GM19023 (cell line): Measurements from ENCODE around the gene STARD9.

Source experiments
- ATAC-seq: cut with Tn5 transposase; IDR thresholded peaks from one replicate; pipeline ENCODE4 v1.9.1; 2021; ENCODE audit warnings: mild to moderate bottlenecking, moderate library complexity; ENCODE audit not compliant: unreplicated experiment

STARD9 gene

DNA sequence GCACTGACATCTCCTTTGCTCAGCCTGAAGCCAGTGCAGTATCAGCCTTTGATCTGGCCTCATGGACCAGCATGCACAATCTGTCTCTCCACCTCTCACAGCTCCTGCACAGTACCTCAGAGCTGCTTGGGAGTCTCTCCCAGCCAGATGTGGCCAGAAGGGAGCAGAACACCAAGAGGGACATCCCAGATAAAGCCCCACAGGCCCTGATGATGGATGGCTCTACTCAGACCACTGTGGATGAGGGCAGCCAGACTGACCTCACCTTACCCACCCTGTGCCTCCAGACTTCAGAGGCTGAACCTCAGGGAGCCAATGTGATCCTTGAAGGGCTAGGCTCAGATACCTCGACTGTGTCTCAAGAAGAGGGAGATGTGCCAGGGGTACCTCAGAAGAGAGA lies 117.1 kb downstream of the STARD9 start:
- ATAC-seq = no peak

DNA sequence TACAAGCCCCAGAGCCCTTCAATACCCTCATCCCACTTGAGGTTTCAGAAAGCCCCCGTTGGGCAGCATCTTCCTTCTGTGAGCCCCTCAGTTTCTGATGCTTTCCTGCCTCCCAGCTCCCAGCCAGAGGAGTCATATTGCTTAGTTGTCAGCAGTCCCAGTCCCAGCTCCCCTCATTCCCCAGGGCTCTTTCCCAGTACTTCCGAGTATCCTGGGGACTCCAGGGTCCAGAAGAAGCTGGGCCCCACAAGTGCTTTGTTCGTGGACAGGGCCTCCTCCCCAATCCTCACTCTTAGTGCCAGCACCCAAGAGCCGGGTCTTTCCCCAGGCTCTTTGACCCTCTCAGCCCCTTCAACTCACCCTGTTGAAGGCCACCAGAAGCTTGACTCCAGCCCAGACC lies 117.6 kb downstream of the STARD9 start:
- ATAC-seq = no peak

DNA sequence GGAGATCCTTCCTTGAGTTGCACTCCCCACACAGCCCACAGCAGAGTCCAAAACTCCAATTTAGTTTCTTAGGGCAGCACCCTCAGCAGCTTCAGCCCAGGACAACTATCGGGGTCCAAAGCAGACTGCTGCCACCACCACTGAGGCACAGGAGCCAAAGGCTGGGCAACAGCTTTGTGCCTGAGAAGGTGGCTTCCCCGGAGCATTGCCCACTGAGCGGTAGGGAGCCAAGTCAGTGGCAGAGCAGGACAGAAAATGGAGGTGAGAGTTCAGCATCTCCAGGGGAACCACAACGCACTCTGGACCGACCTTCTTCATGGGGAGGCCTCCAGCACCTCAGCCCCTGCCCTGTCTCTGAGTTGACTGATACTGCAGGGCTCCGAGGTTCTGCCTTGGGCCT lies 118.1 kb downstream of the STARD9 start:
- ATAC-seq = no peak

DNA sequence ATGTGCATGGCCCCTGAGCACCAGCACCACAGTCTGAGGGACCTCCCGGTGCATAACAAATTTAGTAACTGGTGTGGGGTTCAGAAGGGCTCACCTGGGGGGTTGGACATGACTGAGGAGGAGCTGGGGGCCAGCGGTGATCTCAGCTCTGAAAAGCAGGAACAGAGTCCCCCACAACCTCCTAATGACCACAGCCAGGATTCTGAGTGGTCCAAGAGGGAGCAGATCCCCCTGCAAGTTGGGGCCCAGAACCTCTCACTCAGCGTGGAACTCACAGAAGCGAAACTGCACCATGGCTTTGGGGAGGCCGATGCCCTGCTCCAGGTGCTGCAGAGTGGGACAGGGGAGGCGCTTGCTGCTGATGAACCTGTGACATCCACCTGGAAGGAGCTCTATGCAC lies 118.5 kb downstream of the STARD9 start:
- ATAC-seq = no peak

DNA sequence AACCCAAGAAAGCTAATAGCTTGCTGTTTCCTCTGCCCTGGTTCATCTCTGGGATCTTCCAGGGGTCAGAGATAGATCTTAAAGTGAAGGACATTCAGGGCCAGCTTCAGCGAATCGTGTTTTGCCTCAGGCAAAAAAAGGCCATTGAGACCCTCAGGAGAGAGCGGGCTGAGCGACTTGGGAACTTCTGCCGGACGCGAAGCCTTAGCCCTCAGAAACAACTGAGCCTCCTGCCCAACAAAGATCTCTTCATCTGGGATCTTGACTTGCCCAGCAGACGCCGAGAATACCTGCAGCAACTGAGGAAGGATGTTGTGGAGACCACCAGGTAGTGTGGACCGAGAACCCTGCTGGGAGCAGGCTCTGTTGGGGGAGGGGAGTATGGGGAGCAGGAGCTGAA lies 119.0 kb downstream of the STARD9 start:
- no peak for ATAC-seq

DNA sequence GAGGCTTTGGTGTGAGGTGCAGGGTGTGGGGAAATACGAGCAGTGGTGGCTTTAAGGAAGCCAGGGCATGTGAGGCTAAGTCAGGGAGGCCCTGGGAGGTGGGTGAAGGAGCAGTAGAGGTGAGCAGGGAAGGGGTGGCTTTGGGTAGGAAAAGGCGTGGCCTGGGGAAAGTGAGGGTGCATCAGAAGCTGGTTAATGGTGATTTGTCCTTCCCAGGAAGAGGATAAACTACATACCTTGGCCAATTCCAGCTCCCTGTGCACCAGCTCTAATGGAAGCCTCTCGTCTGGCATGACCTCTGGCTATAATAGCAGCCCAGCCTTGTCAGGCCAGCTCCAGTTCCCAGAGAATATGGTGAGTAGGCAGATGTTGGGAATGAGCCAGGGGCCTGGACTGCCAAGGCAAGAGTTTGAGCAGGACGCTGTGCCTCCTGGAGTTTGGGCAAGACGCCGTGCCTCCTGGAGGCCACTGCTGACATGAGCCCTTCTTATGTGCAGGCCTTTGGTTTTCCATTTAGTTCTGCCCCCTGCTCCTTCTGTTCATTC lies 120.2 kb downstream of the STARD9 start:
- no peak for ATAC-seq

DNA sequence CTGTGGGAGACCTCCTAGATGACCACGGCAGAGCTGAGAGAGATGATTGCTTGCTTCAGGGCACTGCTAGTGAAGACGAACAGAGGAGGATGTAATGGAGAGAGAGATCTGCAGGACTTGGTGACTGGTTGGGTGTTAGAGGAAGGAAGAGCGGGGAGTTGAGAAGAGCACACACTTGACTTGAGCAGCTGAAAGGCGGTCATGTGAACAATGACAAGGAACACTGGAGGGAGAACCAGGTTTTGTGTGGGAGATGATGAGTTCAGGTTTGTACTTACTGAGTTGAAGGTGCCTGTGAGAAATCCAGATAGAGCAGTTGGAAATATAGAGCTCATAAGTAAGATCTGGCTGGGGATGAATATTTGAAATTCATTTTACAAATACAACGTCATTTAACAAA lies 121.2 kb downstream of the STARD9 start:
- no peak for ATAC-seq

DNA sequence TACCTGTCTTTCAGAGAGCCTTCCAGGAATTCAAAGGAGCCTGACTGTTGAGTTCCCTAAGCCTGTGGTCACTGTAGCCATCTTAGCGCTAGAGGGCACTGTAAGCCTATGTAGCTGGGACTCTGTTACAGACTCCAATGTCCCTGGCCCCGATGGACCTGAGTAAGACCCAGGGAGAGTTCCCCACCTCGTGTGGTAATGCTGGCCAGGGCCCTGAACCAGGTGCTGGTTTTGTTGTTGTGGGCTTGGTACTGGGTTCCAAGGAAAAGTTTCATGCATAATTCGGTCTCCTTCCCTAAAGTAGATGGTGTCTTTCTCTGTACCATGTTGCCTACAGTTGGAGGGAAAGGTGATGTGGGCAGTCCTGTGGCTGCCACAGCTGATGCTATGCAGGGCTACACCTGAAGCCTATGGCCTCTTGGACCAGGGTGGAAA lies 129.1 kb downstream of the STARD9 start:
- ATAC-seq = no peak

DNA sequence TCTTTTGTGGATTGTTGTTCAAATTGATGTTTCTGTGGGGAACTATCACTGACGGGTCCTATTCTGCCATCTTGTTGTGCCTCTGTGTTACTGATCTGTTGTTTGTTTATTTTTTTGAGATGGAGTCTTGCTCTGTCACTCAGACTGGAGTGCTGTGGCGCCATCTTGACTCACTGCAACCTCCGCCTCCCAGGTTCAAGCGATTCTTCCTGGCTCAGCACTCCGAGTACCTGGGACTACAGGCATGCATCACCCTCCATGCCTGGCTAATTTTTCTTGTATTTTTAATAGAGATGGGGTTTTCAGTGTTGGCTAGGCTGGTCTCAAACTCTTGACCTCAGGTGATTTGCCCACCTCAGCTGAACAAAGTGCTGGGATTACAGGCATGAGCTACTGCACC lies 129.9 kb downstream of the STARD9 start:
- ATAC-seq = no peak

DNA sequence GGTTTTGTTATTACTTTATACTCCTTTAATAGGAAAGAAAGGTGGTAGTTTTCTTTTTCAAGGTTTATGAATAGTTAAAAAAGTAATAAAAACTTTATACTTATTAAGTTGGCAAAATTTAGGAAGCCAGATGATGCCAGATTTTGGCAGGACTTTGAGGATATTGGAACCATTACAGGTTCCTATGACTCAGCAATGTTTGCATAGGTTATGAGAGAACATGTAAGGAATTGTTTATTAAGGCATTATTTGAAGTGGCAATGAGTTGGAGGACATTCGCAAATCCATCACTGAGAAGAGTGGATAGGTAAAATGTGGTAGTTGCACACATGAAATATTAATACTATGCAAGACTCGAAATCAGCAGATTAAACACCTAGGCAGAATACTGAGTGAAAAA lies 131.7 kb downstream of the STARD9 start:
- no peak for ATAC-seq

DNA sequence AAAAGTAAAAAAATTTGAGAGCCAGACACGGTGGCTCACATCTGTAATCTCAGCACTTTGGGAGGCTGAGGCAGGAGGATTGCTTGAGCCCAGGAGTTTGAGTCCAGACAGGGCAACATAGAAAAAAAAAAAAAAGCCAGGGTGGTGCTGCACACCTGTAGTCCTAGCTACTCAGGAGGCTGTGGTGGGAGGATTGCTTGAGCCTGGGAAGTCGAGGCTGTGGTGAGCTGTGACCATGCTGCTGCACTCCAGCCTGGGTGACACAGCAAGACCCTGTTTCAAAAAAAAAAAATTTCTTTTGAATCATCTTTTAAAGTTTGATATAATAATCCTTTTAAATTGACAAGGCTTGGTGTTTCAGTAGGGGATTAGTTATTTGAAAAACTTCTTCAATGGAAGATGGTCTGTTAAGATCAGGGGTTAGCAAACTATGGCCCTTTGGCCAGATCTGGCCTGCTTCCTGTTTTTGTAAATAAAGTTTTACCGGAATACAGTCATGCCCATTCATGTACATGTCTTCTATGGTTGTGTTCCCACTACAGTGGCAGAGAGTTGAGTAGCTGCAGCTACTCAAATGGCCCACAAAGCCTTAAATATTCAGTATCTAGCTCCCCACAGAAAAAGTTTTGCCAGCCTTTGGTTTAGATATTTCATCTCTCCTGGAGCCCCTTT lies 132.6 kb downstream of the STARD9 start:
- no peak for ATAC-seq

DNA sequence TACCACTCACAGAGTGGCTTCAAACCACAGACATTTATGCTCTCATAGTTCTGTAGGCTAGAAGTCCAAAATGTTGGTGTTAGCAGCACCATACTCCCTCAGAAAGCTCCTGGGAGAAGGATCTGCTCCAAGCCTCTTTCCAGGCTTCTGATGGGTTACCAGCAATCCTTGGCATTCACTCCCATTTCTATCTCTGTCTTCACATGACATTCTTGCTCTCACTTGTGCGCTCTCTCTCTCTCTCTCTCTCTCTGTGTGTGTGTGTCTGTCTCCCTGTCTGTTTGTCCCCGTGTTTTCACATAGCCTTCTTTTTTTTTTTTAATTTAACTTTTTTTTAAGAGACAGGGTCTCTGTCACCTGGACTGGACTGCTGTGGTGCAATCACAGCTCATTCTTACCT lies 135.3 kb downstream of the STARD9 start:
- ATAC-seq = no peak

DNA sequence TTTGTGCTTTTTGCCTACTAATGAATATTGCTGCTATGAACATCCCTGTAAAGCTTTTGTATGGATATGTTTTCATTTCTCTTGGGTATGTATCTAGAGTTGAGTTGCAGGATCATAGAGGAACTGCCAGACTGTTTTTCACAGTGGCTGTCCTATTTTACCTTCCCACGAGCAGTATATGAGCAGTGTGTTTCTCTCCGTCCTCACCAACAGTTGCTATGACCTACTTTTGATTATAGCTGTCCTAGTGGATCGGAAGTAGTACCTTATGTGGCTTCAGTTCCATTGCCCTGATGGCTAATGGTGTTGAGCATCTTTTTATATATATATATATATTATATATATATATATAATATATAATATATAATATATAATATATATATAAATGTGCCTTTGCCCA lies 136.3 kb downstream of the STARD9 start:
- ATAC-seq = no peak

DNA sequence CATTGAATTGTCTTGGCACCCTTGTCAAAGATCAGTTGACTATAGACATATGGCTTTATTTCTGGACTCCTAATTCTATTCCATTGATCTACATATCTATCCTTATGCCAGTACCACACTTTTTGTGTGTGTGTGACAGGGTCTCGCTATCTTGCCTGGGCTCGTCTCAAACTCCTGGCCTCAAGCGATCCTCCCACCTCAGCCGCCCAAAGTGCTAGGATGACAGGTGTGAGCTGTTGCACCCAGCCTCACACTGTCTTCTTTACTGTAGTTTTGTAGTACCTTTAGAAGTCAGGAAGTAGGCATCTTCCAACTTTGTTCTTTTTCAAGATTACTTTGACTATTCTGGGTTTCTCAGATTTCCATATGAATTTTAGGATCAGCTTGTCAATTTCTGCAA lies 137.2 kb downstream of the STARD9 start:
- ATAC-seq = no peak

DNA sequence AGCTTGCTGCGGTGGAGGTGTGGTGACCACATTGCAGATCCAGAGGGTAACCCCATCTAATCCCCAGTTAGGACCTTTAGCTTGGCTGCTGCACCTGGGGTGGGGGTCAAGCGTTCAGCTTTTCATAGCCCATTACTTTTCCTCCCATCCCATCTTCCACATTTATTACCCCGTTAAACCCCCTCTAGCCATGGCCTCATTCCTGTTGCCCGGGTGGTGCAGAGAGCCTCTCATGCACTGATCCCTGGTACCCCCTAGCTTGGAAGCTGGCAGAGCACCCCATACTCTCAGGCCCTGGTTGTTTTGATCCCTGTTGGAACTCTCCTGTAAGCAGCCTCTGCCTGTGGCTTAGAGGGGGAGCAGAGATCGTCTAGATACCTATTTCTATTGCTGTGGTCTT lies 140.7 kb downstream of the STARD9 start:
- no peak for ATAC-seq

DNA sequence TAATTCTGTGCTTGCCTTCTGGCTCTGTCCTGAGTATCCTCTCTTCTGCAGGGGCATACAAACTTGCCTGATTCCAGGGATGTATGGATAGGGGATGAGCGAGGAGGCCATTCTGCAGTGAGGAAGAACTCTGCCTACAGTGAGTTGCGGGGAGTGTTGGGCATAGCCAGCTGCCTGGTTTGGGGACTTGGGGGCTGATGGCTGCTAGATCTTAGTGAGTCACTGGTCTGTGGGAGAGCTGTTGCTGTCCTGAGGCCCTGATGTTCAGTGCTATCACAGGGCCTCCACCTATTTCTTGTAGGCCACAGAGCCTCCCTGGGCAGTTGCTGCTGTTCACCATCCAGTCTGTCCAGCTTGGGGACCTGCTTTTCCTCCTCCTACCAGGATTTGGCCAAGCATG lies 141.2 kb downstream of the STARD9 start:
- no peak for ATAC-seq

DNA sequence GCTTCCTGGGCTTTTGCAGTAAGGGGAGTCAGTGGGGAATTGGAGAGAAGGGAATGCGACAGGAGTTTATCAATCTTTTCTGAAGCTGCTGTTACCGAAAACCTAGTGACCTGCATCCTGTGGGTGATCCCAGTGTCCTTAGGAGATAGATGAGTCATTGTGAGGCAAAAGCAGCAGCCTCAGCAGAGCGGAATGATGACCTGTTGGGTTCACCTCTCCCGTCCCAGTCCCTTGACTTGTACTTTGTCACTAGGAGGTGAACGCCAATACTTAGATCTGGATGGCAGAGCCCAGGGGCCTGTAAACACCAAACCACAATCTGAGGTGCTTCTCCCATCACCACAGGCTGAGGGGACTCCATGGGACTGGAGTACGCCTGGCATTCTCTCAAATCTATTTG lies 143.6 kb downstream of the STARD9 start:
- ATAC-seq = no peak

DNA sequence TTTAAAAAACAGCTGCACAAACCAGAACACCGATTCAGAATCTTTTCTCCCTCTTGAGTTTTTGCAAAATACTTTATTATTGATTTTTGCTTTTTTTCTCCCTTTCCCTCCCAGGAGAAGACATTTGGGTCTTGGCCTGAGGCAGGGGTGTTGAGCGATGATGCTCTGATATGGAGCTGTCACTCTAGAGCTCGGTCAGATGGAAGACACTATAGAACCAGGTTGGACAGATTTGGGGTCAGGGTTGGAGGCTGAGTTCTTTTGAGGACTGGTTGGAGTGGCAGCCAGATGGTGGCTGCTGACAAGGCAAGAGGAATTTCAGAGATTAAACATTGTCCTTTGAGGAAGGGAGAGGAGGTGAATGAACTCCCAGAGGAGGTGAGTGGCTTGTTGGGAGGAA lies 144.7 kb downstream of the STARD9 start:
- no peak for ATAC-seq

DNA sequence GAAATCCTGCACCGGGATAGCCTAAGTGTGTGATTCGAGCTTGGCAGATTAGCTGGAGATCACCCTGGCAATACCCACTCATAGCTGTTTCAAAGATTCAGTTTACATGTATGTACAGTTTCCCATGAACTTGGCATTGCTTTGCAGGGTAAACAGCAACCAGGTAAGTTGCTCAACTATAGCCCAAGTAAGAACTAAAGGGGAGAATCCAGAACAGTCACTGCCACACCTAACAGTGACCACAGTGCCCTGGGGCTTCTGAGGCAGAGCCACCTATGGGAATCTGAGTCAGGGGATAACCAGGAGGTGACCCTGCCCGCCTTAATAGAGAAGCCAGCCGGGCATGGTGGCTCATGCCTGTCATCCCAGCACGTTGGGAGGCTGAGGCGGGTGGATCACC lies 145.6 kb downstream of the STARD9 start:
- ATAC-seq = no peak

DNA sequence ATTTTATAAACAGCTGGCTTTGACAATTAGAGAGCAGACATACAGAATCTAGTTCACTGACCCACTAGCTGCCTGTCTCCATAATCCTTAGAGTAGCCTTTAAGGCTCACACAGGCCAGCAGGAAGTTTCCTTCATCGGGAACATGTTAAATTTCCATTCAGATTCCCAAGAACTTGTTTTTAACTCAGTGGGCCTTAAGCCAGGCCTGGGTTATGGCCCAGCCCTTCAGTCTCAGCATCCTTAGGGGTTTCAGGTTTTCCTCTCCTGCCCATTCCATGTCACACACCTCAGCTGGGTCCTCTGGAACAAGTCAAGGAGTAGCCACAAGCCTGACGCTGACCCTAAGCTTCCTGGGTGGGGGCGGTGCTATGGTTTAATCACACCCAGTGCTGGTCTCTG lies 146.5 kb downstream of the STARD9 start:
- no peak for ATAC-seq

DNA sequence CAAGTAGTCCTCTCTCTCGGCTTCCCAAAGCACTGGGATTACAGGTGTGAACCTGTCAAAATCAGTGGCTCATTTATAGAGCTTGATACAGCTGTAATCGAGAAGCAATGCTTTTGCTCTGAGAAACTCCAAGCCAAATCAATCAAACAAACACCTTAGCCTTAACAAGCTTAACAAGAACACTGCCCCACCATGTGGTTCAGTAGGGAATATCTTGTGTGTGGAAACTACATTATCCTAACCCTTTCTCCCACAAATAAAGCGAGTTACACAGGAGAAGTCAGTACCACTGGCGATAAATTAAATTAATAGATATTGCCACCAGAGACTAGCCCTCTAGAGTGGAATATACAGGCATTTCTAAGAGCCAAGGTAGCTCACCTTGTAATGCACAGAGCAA lies 147.7 kb downstream of the STARD9 start:
- ATAC-seq = no peak

DNA sequence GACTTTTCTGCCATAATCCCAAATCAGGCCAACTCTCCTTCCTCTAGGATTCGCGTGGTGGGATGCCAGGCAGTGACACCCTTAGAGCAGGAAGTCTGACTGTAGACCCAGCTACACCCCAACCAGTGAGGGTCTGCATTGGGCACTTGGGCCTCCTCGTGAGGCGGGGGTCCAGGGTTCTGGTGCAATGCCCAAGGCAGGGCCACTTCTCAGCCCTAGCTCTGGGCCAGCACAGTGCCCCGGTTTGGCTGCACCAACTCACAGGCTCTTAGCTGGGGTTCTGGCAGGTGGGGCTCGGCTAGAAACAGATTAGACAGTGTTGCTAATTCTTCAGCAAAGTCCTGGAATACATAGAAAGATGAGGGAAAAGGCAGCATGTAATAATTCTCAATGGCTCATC lies 148.9 kb downstream of the STARD9 start:
- no peak for ATAC-seq

DNA sequence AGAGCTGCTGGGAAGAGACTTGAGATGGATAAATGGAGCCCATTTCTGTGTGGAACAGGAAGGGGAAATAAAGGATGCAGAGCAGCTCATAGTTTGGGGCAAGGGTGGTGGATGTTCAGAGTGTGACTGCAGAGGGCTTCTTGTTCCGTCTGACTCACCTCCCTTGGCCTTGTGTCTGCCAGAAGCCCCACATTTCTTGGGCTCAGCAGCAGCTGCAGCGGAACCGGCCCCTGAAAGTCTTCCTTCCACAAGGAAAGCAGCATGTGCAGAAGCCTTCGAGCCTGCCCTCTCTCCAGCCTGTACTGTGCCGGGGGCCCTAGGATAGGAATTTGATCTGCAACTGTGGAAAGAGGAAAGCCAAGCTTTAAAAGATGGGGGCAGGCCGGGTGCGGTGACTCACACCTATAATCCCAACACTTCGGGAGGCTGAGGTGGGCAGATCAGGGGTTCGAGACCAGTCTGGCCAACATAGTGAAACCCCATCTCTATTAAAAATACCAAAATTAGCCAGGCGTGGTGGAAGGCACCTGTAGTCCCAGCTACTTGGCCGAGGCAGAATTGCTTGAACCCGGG lies 150.0 kb downstream of the STARD9 start:
- ATAC-seq = no peak
